ENCODE results near the gene PARN. TPM values are rescaled to one million over a fixed set of nuclear protein-coding genes. Genes with fewer than 3 reads are reported as not detected.

The PARN gene
- total and polyA plus RNA-seq, 3 donors from 2014 or later, result 43.5 to 67.2 (median 47.6) TPM

DNA sequence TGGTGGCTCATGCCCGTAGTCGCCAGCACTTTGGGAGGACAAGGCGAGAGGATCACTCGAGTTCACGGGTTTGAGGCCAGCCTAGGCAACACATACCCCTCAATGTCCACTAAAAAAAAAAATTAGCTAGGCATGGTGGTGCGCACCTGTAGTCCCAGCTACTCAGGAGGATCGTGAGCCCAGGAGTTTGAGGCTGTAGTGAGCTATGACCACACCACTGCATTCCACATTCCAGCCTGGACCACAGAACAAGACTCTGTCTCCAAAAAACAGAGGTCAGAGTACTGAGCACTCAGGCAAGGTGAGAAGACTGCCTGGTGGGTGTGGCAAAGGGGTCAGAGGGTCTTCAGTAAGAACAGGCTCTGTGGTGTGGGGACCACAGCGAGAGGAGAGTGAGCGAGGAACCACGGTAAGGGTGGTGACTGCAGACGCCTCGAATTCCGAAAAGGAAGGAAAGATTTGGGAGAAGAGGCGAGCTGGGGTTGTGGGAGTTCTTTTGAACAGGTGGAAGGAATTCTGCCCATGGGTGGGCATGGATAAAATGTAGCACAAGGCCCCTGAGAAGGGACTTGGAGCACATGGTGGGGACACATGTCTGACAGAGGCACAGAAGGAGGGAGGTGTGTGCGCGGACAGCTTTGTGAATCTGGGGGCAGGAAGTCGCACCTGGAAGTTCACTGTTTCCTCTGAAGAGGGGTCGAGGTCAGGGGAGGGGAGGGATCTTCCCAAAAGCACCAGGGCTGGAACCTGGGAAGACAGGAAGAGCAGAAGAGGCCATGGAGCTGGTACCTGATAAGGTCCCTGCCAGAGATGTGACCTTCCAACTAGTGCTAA lies 134.6 kb downstream of the PARN start:
- Histone ChIP-seq H3K36me3 (ENCODE audit: low read depth, missing control alignments) (no peaks in the 10 kb centered on the region), H3K27me3 (no peaks in the 10 kb centered on the region), H3K27ac (no peak overlapping the region), H3K9me3 (no peaks in the 10 kb centered on the region), H3K4me1 (no peaks in the 10 kb centered on the region), H3K4me3 (no peak overlapping the region)
- intact Hi-C loops (cut with DNase I; ENCODE audit: low total_unique reads), result no loop called here
- WGBS, 2 donors, result 93 to 95% methylated on average over 18 of the region's 18 CpGs
- TF ChIP-seq POLR2A (IDR thresholded peaks at IDR 0.05), result no peak
- no peak for TF ChIP-seq CTCF (IDR thresholded peaks at IDR 0.05)
- no peak for DNase-seq

GRCh38 chr16:14494396-14494966 lies 135.6 kb downstream of the PARN start:
- no peaks in the 10 kb centered on the region for H3K36me3 ChIP-seq (ENCODE audit: low read depth, missing control alignments)
- H3K27ac ChIP-seq, result no peak overlapping the region
- H3K9me3 ChIP-seq, result no peaks in the 10 kb centered on the region
- intact Hi-C loops (cut with DNase I; ENCODE audit: low total_unique reads), result no loop called here
- H3K4me1 ChIP-seq, result no peaks in the 10 kb centered on the region
- H3K4me3 ChIP-seq, result no peak overlapping the region
- no peak for TF ChIP-seq CTCF (IDR thresholded peaks at IDR 0.05)
- no peak for TF ChIP-seq POLR2A (IDR thresholded peaks at IDR 0.05)
- H3K27me3 ChIP-seq, result no peaks in the 10 kb centered on the region
- WGBS, 2 donors, result 94 to 96% methylated on average over 12 of the region's 12 CpGs
- DNase-seq, result no peak

DNA sequence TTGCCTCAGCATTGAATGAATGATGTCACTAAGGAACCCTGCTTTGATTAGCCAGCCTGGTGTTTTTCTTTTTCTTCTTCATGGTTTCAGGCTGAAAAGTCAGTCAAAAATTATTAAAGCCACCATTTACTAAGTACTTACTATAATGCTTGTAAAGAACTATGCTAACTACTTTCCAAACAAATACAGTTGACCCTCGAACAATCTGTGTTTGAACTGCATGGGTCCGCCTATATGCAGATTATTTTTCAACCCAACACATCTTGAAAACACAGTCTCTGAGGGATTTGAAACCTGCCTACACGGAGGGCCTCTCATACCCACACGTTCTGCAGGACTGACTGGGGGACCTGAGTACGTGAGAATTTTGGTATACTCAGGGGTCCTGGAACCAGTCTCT lies 136.3 kb downstream of the PARN start:
- Histone ChIP-seq H3K27me3 (no peaks in the 10 kb centered on the region), H3K9me3 (no peaks in the 10 kb centered on the region), H3K4me1 (no peaks in the 10 kb centered on the region), H3K4me3 (no peak overlapping the region), H3K27ac (no peak overlapping the region), H3K36me3 (ENCODE audit: low read depth, missing control alignments) (no peaks in the 10 kb centered on the region)
- DNase-seq, result no peak
- no peak for TF ChIP-seq CTCF (IDR thresholded peaks at IDR 0.05)
- TF ChIP-seq POLR2A (IDR thresholded peaks at IDR 0.05), result no peak
- WGBS, 2 donors, result 90 to 92% methylated on average over 5 of the region's 5 CpGs
- intact Hi-C loops (cut with DNase I; ENCODE audit: low total_unique reads), result no loop called here

GRCh38 chr16:14492614-14493013 lies 137.4 kb downstream of the PARN start:
- Histone ChIP-seq H3K4me1 (no peaks in the 10 kb centered on the region), H3K27ac (no peak overlapping the region), H3K9me3 (no peaks in the 10 kb centered on the region), H3K36me3 (ENCODE audit: low read depth, missing control alignments) (no peaks in the 10 kb centered on the region), H3K27me3 (no peaks in the 10 kb centered on the region), H3K4me3 (no peak overlapping the region)
- no peak for DNase-seq
- TF ChIP-seq CTCF (IDR thresholded peaks at IDR 0.05) (no peak), POLR2A (IDR thresholded peaks at IDR 0.05) (no peak)
- 83 to 93% methylated on average over 2 of the region's 2 CpGs for WGBS, 2 donors
- intact Hi-C loops (cut with DNase I; ENCODE audit: low total_unique reads), result no loop called here
